ENCODE data around the gene POU2F2.

The POU2F2 gene

GRCh38 chr19:42132030-42132628 lies at the start of gene POU2F2:
Gene POU2F2 (minus strand): TSS chr19:42132446. CDS start chr19:42132411, 35 bp downstream.
- FAIRE-seq, result no peak

GRCh38 chr19:42178791-42179674 lies 46.8 kb upstream of the POU2F2 start:
- FAIRE-seq, result no peak

GRCh38 chr19:42177686-42178019 lies 45.4 kb upstream of the POU2F2 start:
- no peak for FAIRE-seq

- FAIRE-seq, result no peak
These were observed 44.9 kb upstream of the POU2F2 start for GRCh38 chr19:42176990-42177685.

GRCh38 chr19:42176649-42176989 lies 44.4 kb upstream of the POU2F2 start:
- FAIRE-seq, result no peak

GRCh38 chr19:42175952-42176648 lies 43.9 kb upstream of the POU2F2 start:
- FAIRE-seq, result no peak

- FAIRE-seq, result no peak
These were observed 42.9 kb upstream of the POU2F2 start for GRCh38 chr19:42174958-42175734.

GRCh38 chr19:42174188-42174587 lies 41.9 kb upstream of the POU2F2 start:
- FAIRE-seq, result no peak

GRCh38 chr19:42173695-42174094 lies 41.4 kb upstream of the POU2F2 start:
- FAIRE-seq, result no peak

GRCh38 chr19:42172261-42172660 lies 40.0 kb upstream of the POU2F2 start:
- FAIRE-seq, result no peak

GRCh38 chr19:42170715-42171114 lies 38.5 kb upstream of the POU2F2 start:
- FAIRE-seq, result no peak

GRCh38 chr19:42169486-42170413 lies 37.5 kb upstream of the POU2F2 start:
- no peak for FAIRE-seq

GRCh38 chr19:42168206-42168605 lies 36.0 kb upstream of the POU2F2 start:
- FAIRE-seq, result no peak

- FAIRE-seq, result no peak
These were observed 34.1 kb upstream of the POU2F2 start for GRCh38 chr19:42166316-42166715.

GRCh38 chr19:42165146-42165545 lies 32.9 kb upstream of the POU2F2 start:
- FAIRE-seq, result no peak

GRCh38 chr19:42161616-42162263 lies 29.5 kb upstream of the POU2F2 start:
- FAIRE-seq, result no peak

GRCh38 chr19:42159942-42160341 lies 27.7 kb upstream of the POU2F2 start:
- no peak for FAIRE-seq

GRCh38 chr19:42158926-42159325 lies 26.7 kb upstream of the POU2F2 start:
- no peak for FAIRE-seq

- no peak for FAIRE-seq
These were observed 24.3 kb upstream of the POU2F2 start for GRCh38 chr19:42156571-42156970.

GRCh38 chr19:42155796-42156195 lies 23.6 kb upstream of the POU2F2 start:
- no peak for FAIRE-seq
